HEK293 (cell line): Measurements from ENCODE around the gene TIAM1.

Experiments used
- CTCF ChIA-PET: fragments of 350-600 bp; formaldehyde crosslinking; extraction: SDS; loops from one replicate; lab custom pipeline; 2021; ENCODE audit warnings: antibody characterized with exemption; lab: Yijun Ruan, JAX
- POLR2A ChIA-PET: fragments of 300-600 bp; formaldehyde crosslinking; extraction: SDS; loops from one replicate; lab custom pipeline; 2020; ENCODE audit warnings: antibody characterized with exemption, inconsistent platforms; lab: Yijun Ruan, JAX
- H3K27ac ChIP-seq: fragments of 200-500 bp; sonication (Bioruptor generic); 2 replicates; pipeline ENCODE4 v1.5.1; 2014; ENCODE audit warnings: low read depth, low read length, control low read depth, inconsistent platforms; ENCODE audit errors: extremely low read depth
- H3K36me3 ChIP-seq, 2 experiments: fragments of 200-500 bp in 1 of 2; sonication (Bioruptor generic) in 1 of 2; 1 replicate in 1 of 2; 2 replicates in 1 of 2; pipeline ENCODE4 v1.5.1; 2014 to 2017; ENCODE audit warnings: inconsistent platforms in 2 of 2, low read length in 2 of 2; ENCODE audit not compliant: control insufficient read depth in 2 of 2, insufficient read depth in 1 of 2
- H3K4me1 ChIP-seq: fragments of 200-500 bp; sonication (Bioruptor generic); 2 replicates; pipeline ENCODE4 v1.5.1; 2014; ENCODE audit warnings: mild to moderate bottlenecking, low read length, inconsistent platforms; ENCODE audit not compliant: control insufficient read depth, insufficient read depth
- H3K4me3 ChIP-seq: 2 replicates; pipeline ENCODE4 v1.5.1; 2011; ENCODE audit warnings: low read depth, mild to moderate bottlenecking, control low read depth, low read length, moderate library complexity
- H3K9me3 ChIP-seq: fragments of 200-500 bp; sonication (Bioruptor generic); 2 replicates; pipeline ENCODE4 v1.5.1; 2014; ENCODE audit warnings: low read depth, low read length, inconsistent platforms; ENCODE audit not compliant: control insufficient read depth, insufficient read depth
- GLI4 ChIP-seq: fragments of 450-650 bp; formaldehyde crosslinking; IDR thresholded peaks from 2 replicates; pipeline ENCODE4 v1.5.1; 2016; ENCODE audit warnings: missing biosample characterization, missing genetic modification characterization
- PATZ1 ChIP-seq: fragments of 450-650 bp; formaldehyde crosslinking; IDR thresholded peaks from 2 replicates; pipeline ENCODE4 v1.5.1; 2016; ENCODE audit warnings: missing biosample characterization, missing genetic modification characterization
- SCRT2 ChIP-seq: fragments of 450-650 bp; formaldehyde crosslinking; IDR thresholded peaks from 2 replicates; pipeline ENCODE4 v1.5.1; 2016; ENCODE audit warnings: missing biosample characterization, missing genetic modification characterization
- SP2 ChIP-seq: fragments of 450-650 bp; formaldehyde crosslinking; IDR thresholded peaks from 2 replicates; pipeline ENCODE4 v1.5.1; 2016; ENCODE audit warnings: missing biosample characterization, missing genetic modification characterization
- ZBTB1 ChIP-seq: fragments of 450-650 bp; formaldehyde crosslinking; IDR thresholded peaks from 2 replicates; pipeline ENCODE4 v1.5.1; 2016; ENCODE audit warnings: missing biosample characterization, missing genetic modification characterization
- ZNF114 ChIP-seq: fragments of 450-650 bp; formaldehyde crosslinking; IDR thresholded peaks from 2 replicates; pipeline ENCODE4 v1.5.0; 2017; ENCODE audit warnings: missing biosample characterization, missing genetic modification characterization
- ZNF157 ChIP-seq: fragments of 450-650 bp; formaldehyde crosslinking; IDR thresholded peaks from 2 replicates; pipeline ENCODE4 v1.5.1; 2016; ENCODE audit warnings: missing biosample characterization, missing genetic modification characterization
- ZNF169 ChIP-seq: fragments of 450-650 bp; formaldehyde crosslinking; IDR thresholded peaks from 2 replicates; pipeline ENCODE4 v1.5.1; 2016; ENCODE audit warnings: missing biosample characterization, missing genetic modification characterization
- ZNF426 ChIP-seq: fragments of 450-650 bp; formaldehyde crosslinking; IDR thresholded peaks from 2 replicates; pipeline ENCODE4 v1.5.1; 2017; ENCODE audit warnings: missing biosample characterization, missing genetic modification characterization, mild to moderate bottlenecking, inconsistent platforms, moderate library complexity
- ZNF48 ChIP-seq: fragments of 450-650 bp; formaldehyde crosslinking; IDR thresholded peaks from 2 replicates; pipeline ENCODE4 v1.5.1; 2016; ENCODE audit warnings: missing biosample characterization, missing genetic modification characterization
- ZNF518A ChIP-seq: fragments of 450-650 bp; formaldehyde crosslinking; conservative IDR thresholded peaks from 2 replicates; pipeline ENCODE4 v1.5.1; 2016; ENCODE audit warnings: low read depth, missing biosample characterization, missing genetic modification characterization
- ZNF558 ChIP-seq: fragments of 450-650 bp; formaldehyde crosslinking; IDR thresholded peaks from 2 replicates; pipeline ENCODE4 v1.5.1; 2016; ENCODE audit warnings: missing biosample characterization, missing genetic modification characterization
- ZNF585B ChIP-seq: fragments of 450-650 bp; formaldehyde crosslinking; IDR thresholded peaks from 2 replicates; pipeline ENCODE4 v1.5.1; 2016; ENCODE audit warnings: missing biosample characterization, missing genetic modification characterization
- ZNF610 ChIP-seq: fragments of 450-650 bp; formaldehyde crosslinking; IDR thresholded peaks from 2 replicates; pipeline ENCODE4 v1.5.1; 2016; ENCODE audit warnings: missing biosample characterization, missing genetic modification characterization, borderline replicate concordance
- ZNF658 ChIP-seq: fragments of 450-650 bp; formaldehyde crosslinking; IDR thresholded peaks from 2 replicates; pipeline ENCODE4; 2016; ENCODE audit warnings: missing biosample characterization, missing genetic modification characterization
- ZNF747 ChIP-seq: fragments of 450-650 bp; formaldehyde crosslinking; IDR thresholded peaks from 2 replicates; pipeline ENCODE4 v1.5.1; 2016; ENCODE audit warnings: missing biosample characterization, missing genetic modification characterization
- ZNF76 ChIP-seq: fragments of 450-650 bp; formaldehyde crosslinking; IDR thresholded peaks from 2 replicates; pipeline ENCODE4; 2016; ENCODE audit warnings: low read depth, missing biosample characterization, missing genetic modification characterization, borderline replicate concordance

Gene TIAM1

GRCh38 chr21:31338908-31339368, 5.1 kb downstream of the TIAM1 start (continued):
- TF ChIP-seq PATZ1 (tag by site-specific recombination) (no peak), ZNF558 (tag by site-specific recombination) (no peak)

GRCh38 chr21:31337996-31338907, 5.8 kb downstream of the TIAM1 start:
- POLR2A ChIA-PET, result no interaction called here
- no peak overlapping the region for H3K27ac ChIP-seq
- H3K36me3 ChIP-seq, result peaks cover 0 to 13% of the 10 kb centered on the region in 2 experiments; a peak in 1 of 3 replicates
- no peak overlapping the region for H3K4me3 ChIP-seq
- H3K9me3 ChIP-seq, result no peaks in the 10 kb centered on the region
- TF ChIP-seq ZNF747, result no peak
- peak; percentile 78 for TF ChIP-seq ZNF157
- TF ChIP-seq ZNF426 (tag by site-specific recombination), result no peak
- no peak for TF ChIP-seq ZNF658 (tag by site-specific recombination)
- TF ChIP-seq GLI4 (tag by site-specific recombination), result no peak
- no peak for TF ChIP-seq ZNF48 (tag by site-specific recombination)
- TF ChIP-seq SCRT2 (tag by site-specific recombination), result no peak
- TF ChIP-seq, all 188 proteins: peak for 1
- CTCF ChIA-PET, result no interaction called here
- peaks cover 11% of the 10 kb centered on the region for H3K4me1 ChIP-seq

- TF ChIP-seq ZNF76 (tag by site-specific recombination), result no peak
- no peak for TF ChIP-seq SP2 (tag by site-specific recombination)
- no peak for TF ChIP-seq ZNF518A (tag by site-specific recombination)
- TF ChIP-seq ZNF114 (tag by site-specific recombination), result no peak
- TF ChIP-seq ZNF169, result no peak
- TF ChIP-seq ZNF585B (tag by site-specific recombination), result no peak
- no peak for TF ChIP-seq ZBTB1 (tag by site-specific recombination)
- no peak for TF ChIP-seq ZNF610 (tag by site-specific recombination)
- H3K4me1 ChIP-seq, result peaks cover 8% of the 10 kb centered on the region
- POLR2A ChIA-PET, result interaction anchor here (0.8 to 1.0 kb wide), 2 partner anchors 14 to 43 kb away, joined by 3 to 5 read pairs; no protein-coding TSS in a partner anchor
- CTCF ChIA-PET, result interaction anchor here (1.3 kb wide), 1 partner anchor 11 kb away, joined by 5 read pairs; no protein-coding TSS in a partner anchor
- H3K9me3 ChIP-seq, result no peaks in the 10 kb centered on the region
- H3K4me3 ChIP-seq, result no peak overlapping the region
- H3K36me3 ChIP-seq, result peaks cover 0 to 13% of the 10 kb centered on the region in 2 experiments; a peak in 1 of 3 replicates
- no peak overlapping the region for H3K27ac ChIP-seq
Observed at GRCh38 chr21:31337086-31337485, 7.0 kb downstream of the TIAM1 start.
